ENCODE results near the gene SP3.
"Not testable (repeated sequence)": the region's sequence is repeated elsewhere in the genome, so short reads cannot be mapped to it uniquely, and the experiment has no call there.

SP3 gene

GRCh38 chr2:173940208-173941020 is 24.8 kb downstream of the SP3 start:
- FAIRE-seq, result no peak

GRCh38 chr2:173938700-173939384 is 26.3 kb downstream of the SP3 start:
- FAIRE-seq, result no peak

GRCh38 chr2:173935305-173935704 is 29.9 kb downstream of the SP3 start:
- FAIRE-seq, result no peak

DNA sequence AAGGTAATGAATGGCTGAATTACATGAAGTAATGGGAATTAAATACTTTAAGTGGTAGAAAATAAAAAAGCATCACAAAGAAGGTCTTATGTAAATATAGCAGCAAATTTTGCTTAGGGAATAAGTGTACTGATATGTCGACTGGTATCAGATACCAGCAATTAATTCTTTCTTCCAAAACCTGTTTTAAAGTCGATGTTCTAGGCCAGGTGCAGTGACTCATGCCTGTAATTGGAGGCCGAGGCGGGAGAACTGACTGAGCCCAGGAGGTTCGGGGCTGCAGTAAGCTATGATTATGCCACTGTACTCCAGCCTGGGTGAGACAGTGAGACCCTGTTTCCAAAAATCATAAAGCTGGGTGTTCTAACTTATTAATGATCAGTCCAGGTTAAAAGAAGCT is 30.3 kb downstream of the SP3 start:
- FAIRE-seq, result no peak

- FAIRE-seq, result no peak
Measured at GRCh38 chr2:173931751-173932150, 33.4 kb downstream of the SP3 start.

GRCh38 chr2:173929441-173929840 is 35.7 kb downstream of the SP3 start:
- no peak for FAIRE-seq

DNA sequence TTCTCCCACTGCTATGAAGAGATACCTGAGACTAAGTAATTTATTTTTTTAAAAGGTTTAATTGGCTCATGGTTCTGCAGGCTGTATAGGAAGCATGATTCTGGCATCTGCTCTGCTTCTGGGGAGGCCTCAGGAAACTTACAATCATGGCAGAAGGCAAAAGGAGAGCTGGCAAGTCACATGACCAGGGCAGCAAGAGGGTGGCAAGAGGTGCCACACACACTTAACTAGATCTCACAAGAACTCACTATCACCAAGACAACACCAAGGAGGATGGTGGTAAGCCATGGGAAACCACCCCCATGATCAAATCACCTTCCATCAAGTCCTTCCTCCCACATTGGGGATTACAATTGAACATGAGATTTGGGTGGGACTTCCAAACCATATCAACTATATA is 38.3 kb downstream of the SP3 start:
- FAIRE-seq, result no peak

GRCh38 chr2:173924285-173924684 is 40.9 kb downstream of the SP3 start:
- FAIRE-seq, result no peak

GRCh38 chr2:173922760-173923159 is 42.4 kb downstream of the SP3 start:
- no peak for FAIRE-seq

DNA sequence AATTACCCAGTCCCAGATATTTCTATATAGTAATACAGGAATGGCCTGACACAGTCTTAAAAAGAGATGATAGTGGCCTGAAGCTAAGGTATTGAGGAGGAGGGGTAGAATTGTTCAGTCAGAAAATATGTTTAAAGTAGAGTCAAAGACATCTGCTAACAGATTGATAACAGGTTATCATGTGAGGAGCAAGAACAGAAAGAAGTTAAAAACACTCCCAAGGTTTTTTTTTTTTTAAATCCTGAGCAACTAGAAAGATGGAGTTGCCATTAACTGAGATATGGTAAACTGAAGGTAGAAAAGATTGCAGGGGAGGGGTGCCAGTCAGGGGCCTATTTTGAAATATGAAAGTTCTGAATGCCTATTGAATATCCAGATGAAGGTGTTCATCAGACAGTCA is 43.1 kb downstream of the SP3 start:
- FAIRE-seq, result no peak

DNA sequence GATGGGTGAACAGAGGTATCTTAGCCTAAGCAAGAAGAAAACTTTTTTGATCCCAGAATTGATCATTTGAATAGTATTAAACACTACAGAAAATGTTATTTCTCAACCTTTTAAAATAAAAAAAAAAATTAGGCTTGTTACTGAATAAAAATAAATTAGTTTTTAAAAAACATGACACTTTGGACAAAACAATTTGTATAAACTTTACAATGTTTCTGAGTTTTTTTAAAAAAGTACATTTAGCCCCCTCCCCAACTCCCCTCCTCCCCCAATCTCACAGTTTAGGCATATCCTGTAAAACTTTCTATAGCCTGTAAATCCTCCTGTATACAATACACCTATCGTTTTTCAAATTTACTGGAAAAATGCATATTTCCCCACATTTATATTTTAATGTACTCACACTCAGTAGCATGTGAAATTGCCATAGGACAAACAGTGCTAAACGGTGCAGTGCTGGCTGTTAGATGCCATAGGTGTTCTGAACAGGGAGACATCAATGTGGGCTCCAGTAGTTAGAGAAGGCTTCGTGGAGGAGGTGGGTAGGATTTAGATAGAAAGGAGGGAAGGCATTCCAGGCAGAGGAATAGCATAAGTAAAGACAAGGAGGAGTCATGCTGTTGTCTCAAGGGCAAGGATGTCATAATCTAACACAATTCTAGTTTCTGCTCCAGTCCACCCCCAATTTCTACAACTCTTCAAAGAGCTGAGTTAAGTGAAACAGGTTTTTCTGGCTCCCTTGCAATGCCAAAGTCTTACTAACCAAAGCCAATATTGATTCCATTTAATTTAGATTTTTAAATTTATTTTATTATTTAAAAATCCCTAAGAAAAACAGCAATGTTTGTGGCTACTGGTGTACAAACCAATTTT is 50.9 kb downstream of the SP3 start:
- no peak for FAIRE-seq

DNA sequence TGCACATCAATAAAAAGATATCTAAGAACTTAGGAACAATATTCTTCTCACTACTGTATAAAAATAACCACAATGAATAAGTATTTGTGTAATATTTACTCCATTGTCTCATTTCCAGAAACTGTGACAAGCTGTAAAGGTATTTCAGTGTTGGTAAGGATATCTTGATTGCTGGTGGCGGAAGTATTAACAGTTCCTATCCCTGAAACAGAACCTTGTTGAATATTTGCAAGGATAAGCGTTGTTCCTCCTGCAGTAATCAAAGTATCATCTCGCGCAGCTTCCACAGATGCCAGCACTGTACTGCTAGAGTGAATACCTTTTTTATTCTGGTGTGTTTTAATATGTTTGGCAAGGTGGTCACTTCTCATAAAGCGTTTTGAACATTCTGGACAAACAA is 55.3 kb downstream of the SP3 start:
- FAIRE-seq, result no peak

GRCh38 chr2:173906626-173907025 is 58.5 kb downstream of the SP3 start:
- FAIRE-seq, result no peak

- FAIRE-seq, result no peak
Measured at GRCh38 chr2:173903601-173904394, 61.4 kb downstream of the SP3 start.

- FAIRE-seq, result no peak
Measured at GRCh38 chr2:173898996-173899395, 66.2 kb downstream of the SP3 start.

DNA sequence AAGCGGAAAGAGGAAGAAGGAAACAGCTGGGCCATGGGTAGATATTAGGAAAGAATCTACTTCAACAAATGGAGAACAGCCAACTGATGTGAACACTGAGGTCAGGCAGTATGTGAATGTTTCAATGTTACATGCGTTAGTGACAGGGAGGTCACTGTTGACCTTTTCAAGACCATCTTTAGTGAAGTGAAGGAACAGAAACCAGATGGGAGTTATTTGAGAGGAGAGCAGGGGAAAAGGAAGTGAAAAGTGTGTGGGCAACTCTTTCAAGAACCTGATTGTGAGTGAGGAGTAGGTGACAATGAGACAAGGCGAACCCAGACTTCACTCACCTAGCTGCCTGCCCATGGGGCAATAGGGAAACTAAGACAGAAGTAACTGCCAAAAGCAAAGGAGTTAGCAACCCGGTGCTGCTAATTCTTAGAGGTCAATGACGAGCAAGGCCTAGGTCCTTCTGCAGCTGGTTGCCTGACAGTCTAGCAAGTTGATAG is 67.0 kb downstream of the SP3 start:
- FAIRE-seq, result no peak

DNA sequence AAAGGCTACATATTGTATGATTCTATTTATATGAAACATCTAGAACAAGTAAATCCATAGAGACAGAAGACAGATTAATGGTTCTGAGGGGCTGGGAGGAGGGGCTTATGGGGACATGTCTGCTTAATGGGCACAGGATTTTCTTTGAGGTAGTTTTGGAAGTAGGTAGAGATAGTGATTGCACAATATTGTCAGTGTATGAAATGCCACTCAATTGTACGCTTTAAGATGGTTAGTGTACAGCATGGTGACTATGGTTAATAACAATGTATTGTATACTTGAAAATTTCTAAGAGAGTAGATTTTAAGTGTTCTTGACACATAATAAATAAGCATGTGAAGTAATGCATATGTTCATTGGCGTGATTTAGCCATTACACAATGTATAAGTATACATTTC is 68.4 kb downstream of the SP3 start:
- no peak for FAIRE-seq

- no peak for FAIRE-seq
Measured at GRCh38 chr2:173892341-173892740, 72.8 kb downstream of the SP3 start.

DNA sequence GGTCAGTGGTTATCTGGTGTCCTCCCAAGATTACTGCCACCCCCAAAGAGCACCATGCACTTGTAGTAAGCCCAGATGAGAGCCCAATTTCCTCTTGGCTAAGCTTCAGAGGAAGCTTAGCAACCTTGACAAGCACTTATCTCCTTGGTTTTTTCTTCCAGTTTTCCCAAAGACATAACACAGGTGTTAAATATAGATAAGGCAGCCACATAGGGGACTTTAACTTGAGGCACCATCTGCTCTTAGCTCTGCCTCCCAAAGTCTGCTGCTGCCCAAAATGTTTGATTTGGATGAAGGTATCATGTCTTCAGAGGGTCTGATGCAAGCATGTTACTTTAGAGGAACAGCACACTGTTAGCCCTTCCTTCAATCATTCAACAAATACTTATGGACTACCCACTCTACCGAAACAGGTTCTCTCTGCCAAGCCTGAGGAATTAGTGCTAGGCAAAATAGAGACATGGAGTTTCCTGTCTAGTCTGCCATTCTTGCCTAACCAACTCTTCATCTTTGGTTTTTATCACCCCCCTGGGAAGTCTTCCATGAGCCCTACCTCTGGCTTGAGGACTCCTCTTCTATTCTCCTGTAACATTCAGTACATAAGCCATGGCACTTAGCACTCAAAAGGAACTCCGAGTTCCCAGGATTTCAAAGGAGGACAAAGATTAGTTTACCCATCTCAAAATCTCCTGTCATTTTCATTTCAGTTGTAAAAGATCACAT is 73.7 kb downstream of the SP3 start:
- no peak for FAIRE-seq

DNA sequence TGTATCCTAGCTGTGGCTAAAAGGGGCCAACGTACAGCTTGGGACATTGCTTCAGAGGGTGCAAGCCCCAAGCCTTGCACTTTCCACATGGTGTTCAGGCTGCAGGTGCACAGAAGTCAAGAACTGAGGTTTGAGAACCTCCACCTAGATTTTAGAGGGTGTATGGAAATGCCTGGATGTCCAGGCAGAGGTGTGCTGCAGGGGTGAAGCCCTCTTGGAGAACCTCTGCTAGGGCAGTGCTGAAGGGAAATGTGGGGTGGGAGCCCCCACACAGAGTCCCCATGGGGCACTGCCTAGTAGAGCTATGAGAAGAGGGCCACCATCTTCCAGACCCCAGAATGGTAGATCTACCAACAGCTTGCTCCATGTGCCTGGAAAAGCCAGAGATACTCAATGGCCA is 75.7 kb downstream of the SP3 start:
- not testable (repeated sequence) for FAIRE-seq

- FAIRE-seq, result no peak
Measured at GRCh38 chr2:173886613-173887012, 78.6 kb downstream of the SP3 start.

Measured in TTC549 (cell line).